Stimulated activated naive B cell treated with anti-CD40 and anti-IgM and Interleukin-4, amounts not matched to agents 10 μg/mL and 1 μg/mL and 100 μg/mL, for 72 hours (primary cell): ENCODE data around the gene ARHGAP6.

Experiments used
- ATAC-seq, 2 donors: fragments of 150-1000 bp; cut with Tn5 transposase; replicated peaks; 2 replicates each; pipeline ENCODE4 v1.10.0; 2021; ENCODE audit warnings: moderate library complexity in 1 of 2
- DNase-seq: peaks from one replicate; pipeline ENCODE4 v3.0.0; 2021
- H3K27ac Mint-ChIP-seq: one replicate; pipeline ENCODE4 v1.8.0; 2022; ENCODE audit warnings: mild to moderate bottlenecking, mixed read lengths
- H3K27me3 Mint-ChIP-seq, 2 donors: one replicate each; pipeline ENCODE4 v1.8.0; 2022; ENCODE audit warnings: mixed read lengths in 2 of 2
- H3K36me3 Mint-ChIP-seq, 2 donors: one replicate each; pipeline ENCODE4 v1.8.0; 2022; ENCODE audit warnings: mixed read lengths in 2 of 2, mild to moderate bottlenecking in 1 of 2
- H3K4me1 Mint-ChIP-seq, 2 donors: one replicate each; pipeline ENCODE4 v1.8.0; 2022; ENCODE audit warnings: mixed read lengths in 2 of 2, mild to moderate bottlenecking in 1 of 2
- H3K4me3 Mint-ChIP-seq, 2 donors: one replicate each; pipeline ENCODE4 v1.8.0; 2022; ENCODE audit warnings: mild to moderate bottlenecking in 2 of 2, mixed read lengths in 2 of 2, moderate library complexity in 1 of 2
- H3K9me3 Mint-ChIP-seq, 2 donors: one replicate each; pipeline ENCODE4 v1.8.0; 2022; ENCODE audit warnings: mixed read lengths in 2 of 2, mild to moderate bottlenecking in 1 of 2

Gene ARHGAP6

GRCh38 chrX:11666952-11667685 lies 1.4 kb upstream of the ARHGAP6 start:
- H3K36me3 Mint-ChIP-seq: peaks cover 0 to 2% of the 10 kb centered on the region in 2 donors
- H3K27ac Mint-ChIP-seq: no peak overlapping the region
- H3K4me3 Mint-ChIP-seq: no peak overlapping the region
- no peak for DNase-seq
- H3K9me3 Mint-ChIP-seq: peaks cover 0 to 3% of the 10 kb centered on the region in 2 donors
- ATAC-seq: peak in 1 of 2 donors; percentile 27
- H3K27me3 Mint-ChIP-seq: peaks cover 38 to 49% of the 10 kb centered on the region in 2 donors
- H3K4me1 Mint-ChIP-seq: peaks cover 9 to 18% of the 10 kb centered on the region in 2 donors

- Mint-ChIP-seq H3K4me3 (no peak overlapping the region), H3K27me3 (peaks cover 33 to 51% of the 10 kb centered on the region in 2 donors), H3K27ac (no peak overlapping the region)
These were observed 444 bp upstream of the ARHGAP6 start for GRCh38 chrX:11666164-11666563.

DNA sequence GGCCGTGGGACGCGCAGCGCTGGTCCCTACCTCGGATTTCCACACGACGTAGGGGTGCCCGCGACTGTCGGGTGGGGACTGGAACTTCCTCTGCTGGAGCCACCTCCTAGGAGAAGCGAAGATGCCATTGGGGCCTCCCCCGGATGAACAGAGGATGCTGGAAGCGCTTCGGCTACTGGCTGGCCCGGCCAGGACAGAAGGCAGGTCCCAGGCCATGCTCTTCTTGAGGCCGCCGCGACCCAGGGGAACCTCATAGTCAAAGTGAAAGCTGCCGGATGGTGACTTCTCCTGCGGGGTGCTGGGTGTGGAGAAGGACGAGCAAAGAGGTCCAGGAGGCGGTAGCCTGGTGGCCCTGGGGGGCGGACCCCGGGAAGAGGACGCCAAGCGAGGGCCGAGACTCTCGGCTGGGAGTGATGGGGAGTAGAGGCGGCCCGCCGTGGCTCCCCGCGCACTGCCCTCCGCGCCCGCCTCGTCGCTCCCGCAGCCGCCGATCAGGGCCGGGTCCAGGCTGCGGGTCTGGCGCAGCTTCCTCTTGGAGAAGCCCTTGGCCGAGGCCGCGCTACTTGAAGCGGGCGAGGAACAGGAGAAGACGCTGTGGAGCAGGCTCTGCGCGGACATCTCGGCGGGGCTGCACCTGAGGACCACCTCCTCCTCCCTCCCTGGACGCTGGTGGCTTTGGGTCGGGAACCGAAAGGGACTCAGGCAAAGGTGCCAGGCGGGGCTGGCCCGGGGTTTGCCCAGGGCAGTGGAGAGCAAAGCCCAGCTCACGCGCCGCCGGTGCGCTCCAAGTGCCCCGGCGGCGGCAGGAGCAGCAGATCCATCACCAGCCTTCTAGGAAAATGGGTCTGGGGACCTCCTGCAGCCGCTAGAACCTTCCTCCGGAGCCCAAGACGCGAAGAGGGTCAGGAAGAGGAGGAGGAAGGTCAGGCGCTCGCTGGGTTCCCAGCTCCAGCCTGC lies 1.2 kb downstream of the ARHGAP6 start:
- ATAC-seq (no peak), DNase-seq (no peak)
- Mint-ChIP-seq H3K27ac (no peak overlapping the region), H3K9me3 (peaks cover 0 to 3% of the 10 kb centered on the region in 2 donors), H3K36me3 (no peaks in the 10 kb centered on the region), H3K4me1 (peaks cover 9 to 18% of the 10 kb centered on the region in 2 donors), H3K4me3 (peak overlapping the region; percentile 25 to 62), H3K27me3 (peaks cover 36 to 53% of the 10 kb centered on the region in 2 donors)

More at GRCh38 chrX:11666164-11666563, 444 bp upstream of the ARHGAP6 start:
- no peak for ATAC-seq
- H3K36me3 Mint-ChIP-seq: peaks cover 0 to under 1% of the 10 kb centered on the region in 2 donors
- peaks cover 9 to 18% of the 10 kb centered on the region in 2 donors for H3K4me1 Mint-ChIP-seq
- peaks cover 0 to 3% of the 10 kb centered on the region in 2 donors for H3K9me3 Mint-ChIP-seq
- no peak for DNase-seq

DNA sequence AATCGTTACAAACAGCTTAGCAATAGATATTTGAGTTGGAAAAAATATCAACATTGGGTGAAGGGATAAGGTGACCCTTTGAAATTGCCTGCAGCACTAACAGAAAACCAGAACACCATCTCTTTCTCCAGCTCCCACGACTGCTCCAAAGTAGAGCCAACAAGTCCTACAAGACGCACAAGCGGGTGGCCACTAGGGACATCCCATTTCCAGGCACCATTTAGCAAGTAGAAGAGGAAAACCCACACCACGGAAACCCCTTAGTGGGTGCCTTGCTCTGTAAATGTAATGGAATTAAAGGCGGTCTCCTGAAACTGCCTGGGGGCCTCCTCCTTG lies 1.9 kb downstream of the ARHGAP6 start:
- H3K36me3 Mint-ChIP-seq: no peaks in the 10 kb centered on the region
- H3K9me3 Mint-ChIP-seq: peaks cover 0 to 3% of the 10 kb centered on the region in 2 donors
- H3K4me3 Mint-ChIP-seq: no peak overlapping the region
- H3K27me3 Mint-ChIP-seq: peaks cover 36 to 49% of the 10 kb centered on the region in 2 donors
- H3K27ac Mint-ChIP-seq: no peak overlapping the region
- H3K4me1 Mint-ChIP-seq: peaks cover 9 to 18% of the 10 kb centered on the region in 2 donors
- no peak for DNase-seq
- no peak for ATAC-seq

GRCh38 chrX:11655282-11656015 lies 10.3 kb downstream of the ARHGAP6 start:
- DNase-seq: no peak
- H3K27me3 Mint-ChIP-seq: peaks cover 0 to 22% of the 10 kb centered on the region in 2 donors
- no peaks in the 10 kb centered on the region for H3K9me3 Mint-ChIP-seq
- ATAC-seq: no peak
- no peak overlapping the region for H3K4me3 Mint-ChIP-seq
- H3K36me3 Mint-ChIP-seq: no peaks in the 10 kb centered on the region
- no peak overlapping the region for H3K27ac Mint-ChIP-seq
- no peaks in the 10 kb centered on the region for H3K4me1 Mint-ChIP-seq

DNA sequence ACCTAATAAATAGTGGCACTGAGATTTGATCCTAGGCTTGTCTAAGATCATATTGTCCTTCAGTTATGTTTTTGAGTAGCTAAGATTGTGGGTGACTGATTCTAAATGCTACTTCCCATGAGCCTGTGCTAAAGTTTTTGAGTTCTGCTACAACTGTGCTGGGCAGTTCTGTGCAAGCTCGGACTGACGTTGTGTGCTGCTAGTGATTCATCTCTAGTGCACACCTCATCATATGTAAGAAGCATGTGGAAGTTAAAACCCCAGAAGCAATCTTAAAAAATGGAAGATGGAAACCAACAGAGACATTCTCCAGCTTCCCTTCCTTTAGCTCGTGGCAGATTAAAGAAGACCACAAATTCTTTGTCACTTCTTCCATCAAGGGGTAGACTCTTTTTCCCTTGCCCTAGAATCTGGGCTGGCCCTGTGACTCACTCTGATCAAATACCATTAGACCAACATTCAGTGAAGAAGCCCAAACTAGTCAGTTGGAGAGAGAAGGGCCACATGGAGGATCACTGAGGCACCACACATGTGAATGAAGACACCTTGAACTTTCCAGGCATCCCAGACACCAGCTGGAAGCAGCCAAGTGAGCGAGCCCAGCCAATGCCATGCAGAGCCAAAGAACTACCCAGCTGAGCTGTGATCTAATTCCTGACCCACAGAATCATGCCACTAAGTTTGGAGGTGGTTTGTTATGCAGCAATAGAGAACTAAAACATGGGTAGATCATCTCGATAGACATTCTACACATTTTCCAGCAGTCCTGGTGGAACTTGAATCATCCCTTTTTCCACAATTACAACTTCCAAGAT lies 16.8 kb downstream of the ARHGAP6 start:
- DNase-seq (no peak), ATAC-seq (no peak)
- Mint-ChIP-seq H3K27me3 (peaks cover 0 to 4% of the 10 kb centered on the region in 2 donors), H3K4me3 (no peak overlapping the region), H3K4me1 (no peaks in the 10 kb centered on the region), H3K27ac (no peak overlapping the region), H3K36me3 (no peaks in the 10 kb centered on the region), H3K9me3 (no peaks in the 10 kb centered on the region)

GRCh38 chrX:11647138-11647537 lies 18.6 kb downstream of the ARHGAP6 start:
- no peak for DNase-seq
- peaks cover 0 to 4% of the 10 kb centered on the region in 2 donors for H3K27me3 Mint-ChIP-seq
- no peak for ATAC-seq
- H3K36me3 Mint-ChIP-seq: no peaks in the 10 kb centered on the region
- H3K4me1 Mint-ChIP-seq: no peaks in the 10 kb centered on the region
- no peaks in the 10 kb centered on the region for H3K9me3 Mint-ChIP-seq
- no peak overlapping the region for H3K27ac Mint-ChIP-seq
- H3K4me3 Mint-ChIP-seq: no peak overlapping the region

DNA sequence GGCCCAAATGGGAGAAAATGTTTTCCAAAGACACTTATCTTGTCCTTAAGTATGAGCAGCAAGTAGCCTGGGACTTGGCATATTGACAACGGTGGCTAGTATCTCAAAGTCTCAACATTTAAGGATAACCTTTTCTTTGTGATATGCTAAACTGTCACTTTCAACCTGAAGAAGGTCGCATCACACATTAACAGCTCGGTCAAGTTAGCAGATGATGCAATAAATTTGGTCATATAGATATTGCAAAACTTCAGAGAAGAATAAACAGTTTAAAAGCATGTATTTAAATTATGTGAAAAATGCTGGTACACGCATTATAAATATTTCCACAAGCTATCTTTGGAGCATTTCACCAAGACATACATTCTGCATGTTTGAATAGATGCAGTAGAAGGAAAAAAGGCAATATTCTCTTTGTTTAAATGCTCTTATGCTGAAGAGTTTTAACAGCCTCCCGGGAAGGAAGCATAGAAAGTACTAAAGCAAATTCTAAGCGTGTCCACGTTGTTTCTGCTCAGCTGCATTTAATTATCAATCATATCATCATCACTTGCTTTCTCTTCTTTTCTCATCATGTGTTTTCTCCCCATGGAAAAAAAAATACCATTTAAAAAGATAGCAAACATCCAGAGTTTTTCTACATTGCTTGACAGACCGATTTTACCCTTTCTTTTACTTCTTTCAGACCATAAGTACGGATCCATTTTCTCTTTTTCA lies 24.2 kb downstream of the ARHGAP6 start:
- DNase-seq (no peak), ATAC-seq (no peak)
- H3K4me3 Mint-ChIP-seq: no peak overlapping the region
- peaks cover 7 to 11% of the 10 kb centered on the region in 2 donors for H3K27me3 Mint-ChIP-seq
- H3K36me3 Mint-ChIP-seq: no peaks in the 10 kb centered on the region
- no peaks in the 10 kb centered on the region for H3K4me1 Mint-ChIP-seq
- H3K27ac Mint-ChIP-seq: no peak overlapping the region
- no peaks in the 10 kb centered on the region for H3K9me3 Mint-ChIP-seq

- DNase-seq (no peak), ATAC-seq (no peak)
- H3K27ac Mint-ChIP-seq: no peak overlapping the region
- H3K9me3 Mint-ChIP-seq: no peaks in the 10 kb centered on the region
- H3K27me3 Mint-ChIP-seq: peaks cover 7% of the 10 kb centered on the region in 2 donors
- no peak overlapping the region for H3K4me3 Mint-ChIP-seq
- no peaks in the 10 kb centered on the region for H3K4me1 Mint-ChIP-seq
- H3K36me3 Mint-ChIP-seq: no peaks in the 10 kb centered on the region
These were observed 25.6 kb downstream of the ARHGAP6 start for GRCh38 chrX:11640089-11640488.

- Mint-ChIP-seq H3K27me3 (peaks cover 6 to 14% of the 10 kb centered on the region in 2 donors), H3K9me3 (no peaks in the 10 kb centered on the region), H3K36me3 (no peaks in the 10 kb centered on the region), H3K4me3 (no peak overlapping the region), H3K4me1 (no peaks in the 10 kb centered on the region), H3K27ac (no peak overlapping the region)
- no peak for DNase-seq
- ATAC-seq: no peak
These were observed 33.0 kb downstream of the ARHGAP6 start for GRCh38 chrX:11632732-11633131.

GRCh38 chrX:11629593-11630211 lies 36.0 kb downstream of the ARHGAP6 start:
- ATAC-seq: no peak
- Mint-ChIP-seq H3K36me3 (no peaks in the 10 kb centered on the region), H3K27ac (no peak overlapping the region)

GRCh38 chrX:11628399-11628798 lies 37.3 kb downstream of the ARHGAP6 start:
- Mint-ChIP-seq H3K27ac (no peak overlapping the region), H3K4me1 (no peaks in the 10 kb centered on the region), H3K4me3 (no peak overlapping the region), H3K27me3 (peaks cover 6 to 13% of the 10 kb centered on the region in 2 donors), H3K9me3 (peaks cover 2 to 6% of the 10 kb centered on the region in 2 donors), H3K36me3 (no peaks in the 10 kb centered on the region)
- DNase-seq (no peak), ATAC-seq (no peak)

More at GRCh38 chrX:11629593-11630211, 36.0 kb downstream of the ARHGAP6 start:
- Mint-ChIP-seq H3K4me1 (no peaks in the 10 kb centered on the region), H3K9me3 (peaks cover 2 to 3% of the 10 kb centered on the region in 2 donors), H3K27me3 (peaks cover 6 to 14% of the 10 kb centered on the region in 2 donors), H3K4me3 (no peak overlapping the region)
- no peak for DNase-seq
